Measurements from ENCODE around the gene DNM3. TPM values are rescaled to one million over a fixed set of nuclear protein-coding genes. Genes with fewer than 3 reads are reported as not detected.

DNM3 gene
- total and polyA plus RNA-seq, 2 donors (not counting 3 experiments of a cell fraction or from before 2014, with no cell fraction given), result 1.4 to 2.5 TPM

DNA sequence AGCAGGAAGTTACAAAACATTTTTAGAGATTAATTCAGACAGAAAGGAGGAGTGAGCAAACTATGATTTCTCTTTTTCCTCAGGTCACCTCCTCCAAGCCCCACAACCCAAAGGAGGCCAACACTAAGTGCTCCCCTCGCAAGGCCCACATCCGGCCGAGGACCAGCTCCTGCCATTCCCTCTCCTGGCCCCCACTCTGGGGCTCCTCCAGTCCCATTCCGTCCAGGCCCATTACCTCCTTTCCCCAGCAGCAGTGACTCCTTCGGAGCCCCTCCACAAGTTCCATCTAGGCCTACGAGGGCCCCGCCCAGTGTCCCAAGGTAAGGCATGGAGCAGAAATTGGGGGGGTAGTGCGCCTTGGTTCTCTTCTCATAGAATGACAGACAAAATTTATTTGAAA, 547.2 kb downstream of the DNM3 start:
- DNase-seq (ENCODE audit: low read depth, low spot score) (no peak), FAIRE-seq (no peak)
- no peaks in the 10 kb centered on the region for H3K36me3 ChIP-seq (ENCODE audit: control insufficient read depth in 2 of 2, extremely low read depth in 1 of 2, insufficient read depth in 2 of 2, low read length in 2 of 2)
- no peaks in the 10 kb centered on the region for H3K27me3 ChIP-seq (ENCODE audit: control insufficient read depth in 2 of 2, insufficient read depth in 2 of 2, low read length in 2 of 2)
- H3K9ac ChIP-seq (replicated peaks; ENCODE audit: extremely low read depth, insufficient read depth, low read length), result no peak overlapping the region
- no peaks in the 10 kb centered on the region for H3K9me1 ChIP-seq (replicated peaks; ENCODE audit: control insufficient read depth, extremely low read depth, insufficient read depth, low read length)
- BruUV-seq (replicated peaks), result no TSS peak
- ChIA-PET CTCF (no interaction called here), POLR2A (no interaction called here)
- H2AFZ ChIP-seq (ENCODE audit: low read depth, low read length), result no peak overlapping the region
- dilution Hi-C loops (cut with MboI; ENCODE audit: extremely low pct_ligation_motif_present, low sequenced_read_pairs) (no loop called here), intact Hi-C loops (cut with micrococcal nuclease) (no loop called here)
- peaks cover 16% of the 10 kb centered on the region for H3K4me1 ChIP-seq (ENCODE audit: control insufficient read depth, extremely low read depth, insufficient read depth, low read length)
- no peak overlapping the region for H3K4me2 ChIP-seq (ENCODE audit: insufficient read depth, low read length)
- H3K27ac ChIP-seq (ENCODE audit: insufficient read depth, low read depth, low read length), result no peak overlapping the region
- no peaks in the 10 kb centered on the region for H4K20me1 ChIP-seq (replicated peaks; ENCODE audit: control insufficient read depth, extremely low read depth, insufficient read depth, low read length)
- no peaks in the 10 kb centered on the region for H3K79me2 ChIP-seq (ENCODE audit: control insufficient read depth, insufficient read depth, low read length)
- TF ChIP-seq GATA2 (IDR thresholded peaks at IDR 0.05; ENCODE audit: insufficient read depth, insufficient read length, low read depth, low read length), result no peak
- no peak for TF ChIP-seq MYC (IDR thresholded peaks at IDR 0.05; ENCODE audit: low read depth, low read length)
- no peak for TF ChIP-seq JUN (IDR thresholded peaks at IDR 0.05; ENCODE audit: borderline replicate concordance, insufficient read depth, insufficient read length, low read depth)
- no peak for TF ChIP-seq POLR2AphosphoS5 (IDR thresholded peaks at IDR 0.05; ENCODE audit: insufficient read depth, low read depth, low read length)
- TF ChIP-seq POLR2A (IDR thresholded peaks at IDR 0.05; ENCODE audit: low read depth, low read length), result no peak
- no peak for TF ChIP-seq EZH2 (IDR thresholded peaks at IDR 0.05; ENCODE audit: borderline replicate concordance, low read depth, low read length, severe bottlenecking)
- TF ChIP-seq, protein P1, sequence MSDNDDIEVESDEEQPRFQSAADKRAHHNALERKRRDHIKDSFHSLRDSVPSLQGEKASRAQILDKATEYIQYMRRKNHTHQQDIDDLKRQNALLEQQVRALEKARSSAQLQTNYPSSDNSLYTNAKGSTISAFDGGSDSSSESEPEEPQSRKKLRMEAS (IDR thresholded peaks at IDR 0.05; ENCODE audit: insufficient read depth, insufficient read length), result no peak
- TF ChIP-seq FOS (IDR thresholded peaks at IDR 0.05; ENCODE audit: borderline replicate concordance, insufficient read depth, low read length), result no peak
- H3K4me3 ChIP-seq (replicated peaks in 1 of 3; ENCODE audit: insufficient read depth in 1 of 3, low read depth in 1 of 3, low read length in 3 of 3), result no peak overlapping the region
- H3K9me3 ChIP-seq (replicated peaks; ENCODE audit: control insufficient read depth, insufficient read depth, low read length), result no peaks in the 10 kb centered on the region

DNA sequence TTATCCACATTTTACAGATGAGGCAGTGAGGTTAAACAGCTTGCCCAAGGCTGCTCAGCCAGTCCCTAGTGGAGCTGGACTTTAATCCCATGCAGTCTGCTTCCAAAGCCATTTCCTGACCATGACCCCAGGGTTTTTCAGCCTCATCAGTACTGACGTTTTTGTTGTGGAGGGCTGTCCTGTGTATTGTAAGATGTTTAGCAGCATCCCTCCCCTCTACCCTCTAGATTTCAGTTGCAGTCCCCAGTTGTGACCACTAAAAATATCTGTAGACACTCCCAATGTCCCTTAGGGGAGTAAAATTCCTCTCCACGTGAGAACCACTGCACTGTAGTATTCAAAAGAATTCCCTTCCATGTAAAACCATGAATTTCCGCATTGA, 549.0 kb downstream of the DNM3 start:
- Histone ChIP-seq H3K9me1 (replicated peaks; ENCODE audit: control insufficient read depth, extremely low read depth, insufficient read depth, low read length) (no peaks in the 10 kb centered on the region), H2AFZ (ENCODE audit: low read depth, low read length) (no peak overlapping the region), H3K9me3 (replicated peaks; ENCODE audit: control insufficient read depth, insufficient read depth, low read length) (no peaks in the 10 kb centered on the region), H4K20me1 (replicated peaks; ENCODE audit: control insufficient read depth, extremely low read depth, insufficient read depth, low read length) (no peaks in the 10 kb centered on the region), H3K79me2 (ENCODE audit: control insufficient read depth, insufficient read depth, low read length) (no peaks in the 10 kb centered on the region), H3K4me3 (replicated peaks in 1 of 3; ENCODE audit: insufficient read depth in 1 of 3, low read depth in 1 of 3, low read length in 3 of 3) (no peak overlapping the region), H3K27ac (ENCODE audit: insufficient read depth, low read depth, low read length) (no peak overlapping the region), H3K27me3 (ENCODE audit: control insufficient read depth in 2 of 2, insufficient read depth in 2 of 2, low read length in 2 of 2) (no peaks in the 10 kb centered on the region), H3K9ac (replicated peaks; ENCODE audit: extremely low read depth, insufficient read depth, low read length) (no peak overlapping the region), H3K4me1 (ENCODE audit: control insufficient read depth, extremely low read depth, insufficient read depth, low read length) (peaks cover 8% of the 10 kb centered on the region), H3K4me2 (ENCODE audit: insufficient read depth, low read length) (no peak overlapping the region), H3K36me3 (ENCODE audit: control insufficient read depth in 2 of 2, extremely low read depth in 1 of 2, insufficient read depth in 2 of 2, low read length in 2 of 2) (no peaks in the 10 kb centered on the region)
- CTCF ChIA-PET, result interaction anchor here (1.0 to 3.3 kb wide), 2 partner anchors 9 to 10 kb away, joined by 6 to 10 read pairs; no protein-coding TSS in a partner anchor
- BruUV-seq (replicated peaks), result no TSS peak
- TF ChIP-seq POLR2AphosphoS5 (IDR thresholded peaks at IDR 0.05; ENCODE audit: insufficient read depth, low read depth, low read length), result no peak
- no peak for TF ChIP-seq EZH2 (IDR thresholded peaks at IDR 0.05; ENCODE audit: borderline replicate concordance, low read depth, low read length, severe bottlenecking)
- TF ChIP-seq, protein P2, sequence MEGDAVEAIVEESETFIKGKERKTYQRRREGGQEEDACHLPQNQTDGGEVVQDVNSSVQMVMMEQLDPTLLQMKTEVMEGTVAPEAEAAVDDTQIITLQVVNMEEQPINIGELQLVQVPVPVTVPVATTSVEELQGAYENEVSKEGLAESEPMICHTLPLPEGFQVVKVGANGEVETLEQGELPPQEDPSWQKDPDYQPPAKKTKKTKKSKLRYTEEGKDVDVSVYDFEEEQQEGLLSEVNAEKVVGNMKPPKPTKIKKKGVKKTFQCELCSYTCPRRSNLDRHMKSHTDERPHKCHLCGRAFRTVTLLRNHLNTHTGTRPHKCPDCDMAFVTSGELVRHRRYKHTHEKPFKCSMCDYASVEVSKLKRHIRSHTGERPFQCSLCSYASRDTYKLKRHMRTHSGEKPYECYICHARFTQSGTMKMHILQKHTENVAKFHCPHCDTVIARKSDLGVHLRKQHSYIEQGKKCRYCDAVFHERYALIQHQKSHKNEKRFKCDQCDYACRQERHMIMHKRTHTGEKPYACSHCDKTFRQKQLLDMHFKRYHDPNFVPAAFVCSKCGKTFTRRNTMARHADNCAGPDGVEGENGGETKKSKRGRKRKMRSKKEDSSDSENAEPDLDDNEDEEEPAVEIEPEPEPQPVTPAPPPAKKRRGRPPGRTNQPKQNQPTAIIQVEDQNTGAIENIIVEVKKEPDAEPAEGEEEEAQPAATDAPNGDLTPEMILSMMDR (IDR thresholded peaks at IDR 0.05; ENCODE audit: extremely low read depth in 1 of 2, insufficient read depth in 1 of 2, low read depth in 1 of 2, low read length in 2 of 2), result no peak
- TF ChIP-seq JUN (IDR thresholded peaks at IDR 0.05; ENCODE audit: borderline replicate concordance, insufficient read depth, insufficient read length, low read depth), result no peak
- TF ChIP-seq MYC (IDR thresholded peaks at IDR 0.05; ENCODE audit: low read depth, low read length), result no peak
- no peak for TF ChIP-seq POLR2A (IDR thresholded peaks at IDR 0.05; ENCODE audit: low read depth, low read length)
- no peak for TF ChIP-seq FOS (IDR thresholded peaks at IDR 0.05; ENCODE audit: borderline replicate concordance, insufficient read depth, low read length)
- TF ChIP-seq, protein P1 (IDR thresholded peaks at IDR 0.05; ENCODE audit: insufficient read depth, insufficient read length), result no peak
- TF ChIP-seq GATA2 (IDR thresholded peaks at IDR 0.05; ENCODE audit: insufficient read depth, insufficient read length, low read depth, low read length), result no peak
- FAIRE-seq (no peak), DNase-seq (ENCODE audit: low read depth, low spot score) (no peak)
- intact Hi-C loops (cut with micrococcal nuclease), result no loop called here
- POLR2A ChIA-PET, result no interaction called here
- dilution Hi-C loops (cut with MboI; ENCODE audit: extremely low pct_ligation_motif_present, low sequenced_read_pairs), result no loop called here
